ENCODE measurements around the gene KAZN.

KAZN gene

GRCh38 chr1:14810595-14811361 lies 212.3 kb downstream of the KAZN start:
- ATAC-seq = no peak
- H3K9me3 Mint-ChIP-seq = peaks cover 9% of the 10 kb centered on the region
- H3K4me3 Mint-ChIP-seq = no peak overlapping the region
- H3K4me1 Mint-ChIP-seq = no peaks in the 10 kb centered on the region
- H3K27ac Mint-ChIP-seq = no peak overlapping the region
- H3K36me3 Mint-ChIP-seq = no peaks in the 10 kb centered on the region
- H3K27me3 Mint-ChIP-seq = no peaks in the 10 kb centered on the region

DNA sequence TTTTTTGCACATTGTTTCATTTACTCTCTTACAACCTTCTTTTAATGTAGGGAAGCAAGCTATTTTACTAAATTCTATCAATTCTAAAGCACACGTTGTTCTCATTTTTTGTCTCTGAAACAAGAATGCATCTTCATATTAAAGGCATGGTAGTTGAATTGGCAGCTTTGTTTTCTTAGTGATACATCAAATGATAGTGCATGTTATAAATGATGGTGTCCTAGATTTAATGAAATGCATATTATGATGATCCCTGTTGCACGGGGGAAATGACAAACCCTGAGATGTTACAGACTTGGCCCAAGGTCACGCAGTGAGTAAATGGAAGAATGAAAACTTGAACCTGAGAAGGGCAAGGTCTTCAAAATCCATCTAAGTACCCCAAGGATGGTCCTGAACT lies 213.1 kb downstream of the KAZN start:
- Mint-ChIP-seq H3K4me3 (no peak overlapping the region), H3K27me3 (no peaks in the 10 kb centered on the region), H3K27ac (no peak overlapping the region), H3K9me3 (peaks cover 9% of the 10 kb centered on the region), H3K4me1 (no peaks in the 10 kb centered on the region), H3K36me3 (no peaks in the 10 kb centered on the region)
- ATAC-seq = no peak

DNA sequence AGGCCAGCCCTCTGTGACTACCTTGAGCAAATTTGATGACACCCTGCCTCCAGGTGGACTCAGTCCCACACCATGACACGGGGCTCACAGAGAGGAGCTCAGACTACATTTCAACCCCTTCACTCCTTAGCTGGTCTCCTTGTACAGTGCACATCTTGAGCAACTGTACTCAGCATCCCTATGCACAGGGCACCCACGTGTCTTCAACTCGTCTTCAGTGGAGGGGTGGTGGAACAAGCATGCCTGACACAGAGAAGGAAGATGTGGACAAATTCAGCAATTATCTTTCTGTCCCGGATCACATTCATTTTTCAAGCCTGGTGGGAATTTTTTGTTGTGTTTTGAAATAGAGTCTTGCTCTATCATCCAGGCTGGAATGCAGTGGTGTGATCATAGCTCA lies 213.7 kb downstream of the KAZN start:
- Mint-ChIP-seq H3K4me1 (no peaks in the 10 kb centered on the region), H3K4me3 (no peak overlapping the region), H3K27me3 (no peaks in the 10 kb centered on the region), H3K36me3 (no peaks in the 10 kb centered on the region), H3K27ac (no peak overlapping the region), H3K9me3 (peaks cover 5% of the 10 kb centered on the region)
- no peak for ATAC-seq

DNA sequence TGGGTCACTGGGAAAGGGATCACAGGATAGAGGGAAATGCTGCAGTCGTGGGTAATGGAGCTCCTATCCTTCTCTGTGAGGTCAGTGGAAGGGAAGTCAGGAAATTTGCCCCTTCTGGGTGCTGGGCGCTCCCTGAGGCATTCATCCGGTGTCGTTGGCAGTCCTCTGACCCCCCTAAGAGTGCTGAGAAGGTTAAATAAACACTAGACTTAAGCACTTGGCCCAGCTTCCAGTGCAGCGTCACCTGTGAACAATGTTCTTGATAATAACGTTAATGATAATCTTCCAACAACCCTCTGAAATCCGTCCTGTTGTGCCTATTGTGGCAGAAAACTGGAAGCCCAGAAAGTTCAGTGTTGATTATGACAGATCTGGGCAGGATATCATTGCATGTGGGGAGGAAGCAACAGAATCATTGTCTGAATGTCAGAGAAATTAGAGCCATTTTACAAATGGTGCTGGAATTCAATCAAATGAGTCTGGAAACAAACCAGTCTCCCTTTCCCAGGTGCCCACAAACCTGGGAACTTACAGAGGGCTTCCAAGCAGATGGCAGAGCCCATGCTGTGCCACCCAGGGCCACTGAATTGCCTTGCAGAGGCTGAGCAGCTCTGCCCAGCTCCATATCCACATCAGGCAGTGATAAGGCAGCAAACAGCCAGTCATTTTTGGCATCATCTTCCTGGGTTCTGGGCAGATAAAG lies 216.8 kb downstream of the KAZN start:
- ATAC-seq = no peak
- no peaks in the 10 kb centered on the region for H3K9me3 Mint-ChIP-seq
- H3K27me3 Mint-ChIP-seq = peaks cover 3% of the 10 kb centered on the region
- H3K4me3 Mint-ChIP-seq = no peak overlapping the region
- H3K27ac Mint-ChIP-seq = no peak overlapping the region
- H3K4me1 Mint-ChIP-seq = no peaks in the 10 kb centered on the region
- H3K36me3 Mint-ChIP-seq = no peaks in the 10 kb centered on the region

DNA sequence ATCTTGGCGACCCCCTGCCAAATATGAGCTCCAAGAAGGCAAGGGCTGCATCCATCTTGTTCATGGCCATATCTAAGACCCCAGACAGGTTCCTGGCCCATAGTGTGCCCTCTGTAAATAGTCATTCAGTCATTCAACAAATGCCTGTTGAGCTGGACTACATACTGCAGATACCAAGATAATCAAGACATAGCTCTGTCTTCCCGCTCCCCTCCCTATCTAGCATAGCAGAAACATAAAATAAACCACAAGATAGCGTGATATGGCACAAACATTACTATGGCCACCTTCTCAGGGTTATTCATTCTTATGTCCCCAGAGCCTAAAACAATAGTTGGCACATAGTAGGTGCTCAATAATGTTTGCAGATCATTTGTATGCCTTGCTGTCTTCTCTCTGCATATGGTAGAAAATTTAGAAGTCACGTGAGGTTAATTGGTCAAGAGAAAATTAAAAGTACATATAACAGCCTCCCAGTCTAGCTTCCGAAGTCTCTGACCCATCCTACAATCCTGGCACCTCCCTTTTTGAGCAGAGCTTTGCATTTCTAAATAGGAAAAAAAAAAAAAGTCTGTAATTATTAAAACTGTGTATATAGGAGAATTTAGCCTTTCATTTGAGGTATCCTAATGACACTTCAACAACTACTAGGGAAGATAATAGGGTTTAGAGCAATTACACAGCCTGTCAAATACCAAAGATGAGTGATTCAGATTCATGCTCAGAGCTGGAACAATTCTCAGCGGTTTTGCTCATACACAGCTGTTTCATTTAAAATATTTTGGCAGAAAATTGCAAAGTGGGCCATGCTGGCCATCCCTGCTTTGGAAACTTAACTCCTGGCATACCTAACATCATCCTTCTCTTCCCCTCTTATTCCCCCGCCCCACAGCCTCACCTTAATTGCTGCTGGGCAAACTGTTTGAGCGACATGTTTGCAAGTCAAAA lies 219.0 kb downstream of the KAZN start:
- H3K36me3 Mint-ChIP-seq = no peaks in the 10 kb centered on the region
- no peaks in the 10 kb centered on the region for H3K9me3 Mint-ChIP-seq
- H3K4me1 Mint-ChIP-seq = no peaks in the 10 kb centered on the region
- no peak for ATAC-seq
- peaks cover 11% of the 10 kb centered on the region for H3K27me3 Mint-ChIP-seq
- no peak overlapping the region for H3K4me3 Mint-ChIP-seq
- H3K27ac Mint-ChIP-seq = no peak overlapping the region

DNA sequence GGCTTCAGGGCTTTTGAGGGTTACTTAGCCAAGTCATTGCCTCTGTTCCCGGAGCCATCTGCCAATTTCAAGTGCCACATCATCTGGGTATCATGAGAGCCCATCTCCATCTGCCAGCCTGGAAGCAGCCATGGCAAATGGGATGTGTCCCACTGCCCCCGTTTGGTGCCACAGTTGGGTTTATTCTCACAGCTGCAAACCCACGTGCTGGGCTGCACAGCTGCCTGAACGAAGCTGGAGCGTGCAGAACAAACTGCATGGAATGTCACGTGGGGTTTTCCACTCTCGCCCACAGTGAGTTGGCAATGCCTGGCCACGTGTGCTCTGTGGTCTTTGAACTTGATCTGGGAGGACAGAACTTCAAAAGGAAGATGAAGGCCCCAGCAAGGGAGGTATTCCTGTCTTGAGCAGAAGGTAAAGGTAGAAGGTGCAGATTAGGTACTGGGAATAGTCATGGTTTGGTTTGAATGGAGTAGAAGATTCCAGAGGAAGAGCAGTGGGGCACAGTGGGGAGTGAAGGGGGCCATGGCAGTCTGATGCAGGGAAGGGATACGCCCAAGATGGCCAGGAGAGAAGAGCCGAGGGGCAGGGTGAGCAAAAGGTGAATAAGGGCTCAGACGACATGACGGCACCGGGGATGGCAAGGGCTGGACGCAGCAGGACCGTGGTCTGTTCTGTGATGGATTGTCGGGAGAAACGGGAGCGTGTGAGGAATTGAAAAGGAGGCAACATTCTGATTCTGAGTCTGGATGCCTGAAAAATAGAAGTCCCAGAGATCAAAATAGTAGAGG lies 222.0 kb downstream of the KAZN start:
- no peak for ATAC-seq

DNA sequence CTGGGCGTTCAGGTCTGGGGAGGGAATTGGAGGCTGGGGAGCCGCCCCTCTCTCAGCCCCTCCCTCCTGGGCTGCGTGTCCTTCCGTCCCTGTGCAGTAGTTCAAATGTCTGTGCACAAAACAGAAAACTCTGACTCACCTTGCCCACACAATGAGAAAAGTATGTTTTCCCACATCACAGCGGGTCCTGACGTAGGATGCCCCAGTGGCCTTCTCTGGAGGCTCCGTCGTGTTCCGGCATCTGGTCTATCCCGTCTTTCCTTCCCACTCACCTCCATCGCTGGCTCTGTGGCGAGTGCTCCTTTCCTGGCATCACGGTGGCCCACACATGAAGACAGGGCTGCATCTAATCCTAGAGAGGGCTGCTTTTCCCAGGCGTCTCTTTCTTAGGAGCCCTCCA lies 224.0 kb downstream of the KAZN start:
- Mint-ChIP-seq H3K9me3 (no peaks in the 10 kb centered on the region), H3K27me3 (peaks cover 11% of the 10 kb centered on the region), H3K36me3 (no peaks in the 10 kb centered on the region), H3K4me1 (no peaks in the 10 kb centered on the region), H3K27ac (no peak overlapping the region), H3K4me3 (no peak overlapping the region)
- ATAC-seq = no peak

More for the DNA sequence above, 222.0 kb downstream of the KAZN start:
- peaks cover 11% of the 10 kb centered on the region for H3K27me3 Mint-ChIP-seq
- no peaks in the 10 kb centered on the region for H3K36me3 Mint-ChIP-seq
- no peaks in the 10 kb centered on the region for H3K9me3 Mint-ChIP-seq
- H3K4me3 Mint-ChIP-seq = no peak overlapping the region
- no peak overlapping the region for H3K27ac Mint-ChIP-seq
- no peaks in the 10 kb centered on the region for H3K4me1 Mint-ChIP-seq

- Mint-ChIP-seq H3K27me3 (peaks cover 11% of the 10 kb centered on the region), H3K4me1 (no peaks in the 10 kb centered on the region), H3K36me3 (no peaks in the 10 kb centered on the region), H3K4me3 (no peak overlapping the region), H3K9me3 (no peaks in the 10 kb centered on the region), H3K27ac (no peak overlapping the region)
- no peak for ATAC-seq
Observed at GRCh38 chr1:14822996-14823395, 224.5 kb downstream of the KAZN start.

GRCh38 chr1:14824314-14824915 lies 225.9 kb downstream of the KAZN start:
- no peaks in the 10 kb centered on the region for H3K36me3 Mint-ChIP-seq
- H3K27ac Mint-ChIP-seq = no peak overlapping the region
- H3K27me3 Mint-ChIP-seq = peaks cover 11% of the 10 kb centered on the region
- no peak overlapping the region for H3K4me3 Mint-ChIP-seq
- no peak for ATAC-seq
- no peaks in the 10 kb centered on the region for H3K9me3 Mint-ChIP-seq
- H3K4me1 Mint-ChIP-seq = no peaks in the 10 kb centered on the region

GRCh38 chr1:14825396-14825795 lies 226.9 kb downstream of the KAZN start:
- no peak overlapping the region for H3K4me3 Mint-ChIP-seq
- H3K27ac Mint-ChIP-seq = no peak overlapping the region
- no peaks in the 10 kb centered on the region for H3K36me3 Mint-ChIP-seq
- no peak for ATAC-seq
- no peaks in the 10 kb centered on the region for H3K4me1 Mint-ChIP-seq
- H3K9me3 Mint-ChIP-seq = no peaks in the 10 kb centered on the region
- H3K27me3 Mint-ChIP-seq = peaks cover 8% of the 10 kb centered on the region

DNA sequence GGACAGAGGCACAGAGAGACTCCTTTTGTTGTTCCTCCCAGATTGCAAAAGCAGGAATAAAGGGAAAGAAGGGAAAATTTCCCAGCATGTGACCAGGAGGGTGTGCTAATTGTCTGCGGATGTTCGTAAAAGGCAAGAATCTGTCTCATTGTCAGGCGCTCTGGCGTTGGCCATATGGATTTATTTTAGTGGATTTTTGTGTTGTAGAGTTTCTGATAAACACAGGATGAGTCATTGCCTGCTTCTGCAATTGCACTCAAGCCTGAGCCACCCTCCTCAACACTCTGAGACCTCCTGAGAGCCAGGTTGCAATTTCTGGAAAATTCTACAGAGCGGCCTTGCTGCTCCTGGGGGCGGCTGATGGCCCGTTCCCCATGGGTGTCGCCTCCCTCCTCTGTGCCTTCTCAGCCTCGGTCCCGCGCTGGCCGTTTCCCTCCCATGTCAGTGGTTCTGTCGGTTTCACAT lies 227.7 kb downstream of the KAZN start:
- no peak overlapping the region for H3K27ac Mint-ChIP-seq
- no peaks in the 10 kb centered on the region for H3K4me1 Mint-ChIP-seq
- no peak for ATAC-seq
- H3K4me3 Mint-ChIP-seq = no peak overlapping the region
- H3K27me3 Mint-ChIP-seq = peaks cover under 1% of the 10 kb centered on the region
- no peaks in the 10 kb centered on the region for H3K9me3 Mint-ChIP-seq
- H3K36me3 Mint-ChIP-seq = no peaks in the 10 kb centered on the region

GRCh38 chr1:14826731-14827326 lies 228.3 kb downstream of the KAZN start:
- Mint-ChIP-seq H3K9me3 (no peaks in the 10 kb centered on the region), H3K4me1 (no peaks in the 10 kb centered on the region), H3K36me3 (no peaks in the 10 kb centered on the region), H3K27me3 (no peaks in the 10 kb centered on the region), H3K27ac (no peak overlapping the region), H3K4me3 (no peak overlapping the region)
- no peak for ATAC-seq

- Mint-ChIP-seq H3K27me3 (no peaks in the 10 kb centered on the region), H3K36me3 (no peaks in the 10 kb centered on the region), H3K4me3 (no peak overlapping the region), H3K9me3 (no peaks in the 10 kb centered on the region), H3K4me1 (no peaks in the 10 kb centered on the region), H3K27ac (no peak overlapping the region)
- no peak for ATAC-seq
Observed at GRCh38 chr1:14827870-14828269, 229.4 kb downstream of the KAZN start.

DNA sequence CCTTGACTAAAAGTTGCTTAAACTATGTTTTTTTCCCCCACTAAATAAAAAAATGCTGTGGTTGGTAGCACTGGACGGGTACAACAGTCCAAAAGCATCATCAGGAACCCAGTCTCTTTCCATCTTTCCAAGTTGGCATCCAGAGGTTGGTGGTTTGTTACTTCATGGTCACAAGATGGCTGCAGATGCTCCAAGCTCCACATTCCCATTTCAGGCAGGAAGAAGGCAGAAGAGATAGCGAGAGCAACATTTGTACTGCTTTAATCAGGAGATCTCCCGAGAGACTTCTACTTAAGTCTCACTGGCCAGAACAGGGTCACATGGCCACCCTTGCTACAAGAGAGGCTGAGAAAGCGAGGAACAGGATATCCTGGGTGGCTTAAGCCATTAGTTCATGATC lies 230.2 kb downstream of the KAZN start:
- Mint-ChIP-seq H3K27ac (no peak overlapping the region), H3K36me3 (no peaks in the 10 kb centered on the region), H3K4me1 (no peaks in the 10 kb centered on the region), H3K27me3 (no peaks in the 10 kb centered on the region), H3K4me3 (no peak overlapping the region), H3K9me3 (no peaks in the 10 kb centered on the region)
- ATAC-seq = no peak

Data from stimulated activated memory B cell treated with anti-CD40 and anti-IgM and Interleukin-4, amounts not matched to agents 10 μg/mL and 1 μg/mL and 100 μg/mL, for 72 hours (primary cell).